GM06990 (cell line): ENCODE results near the gene COX20.

Experiments used
- DNase-seq: peaks from one replicate; pipeline ENCODE4 v3.0.0-alpha.2; 2011; ENCODE audit not compliant: insufficient read length; ENCODE audit errors: extremely low read depth
- H3K27me3 ChIP-seq: replicated peaks from 2 replicates; pipeline ENCODE4 v1.6.0; 2011; ENCODE audit warnings: low read length; ENCODE audit not compliant: control insufficient read depth, insufficient read depth
- H3K36me3 ChIP-seq: 2 replicates; pipeline ENCODE4 v1.5.1; 2011; ENCODE audit warnings: low read length; ENCODE audit not compliant: control insufficient read depth, insufficient read depth
- H3K4me3 ChIP-seq: replicated peaks from 2 replicates; pipeline ENCODE4 v1.5.1; 2011; ENCODE audit warnings: low read depth, mild to moderate bottlenecking, control low read depth, low read length
- CTCF ChIP-seq: IDR thresholded peaks from 2 replicates; pipeline ENCODE4 v1.5.1; 2011; ENCODE audit warnings: low read length, control low read depth, mild to moderate bottlenecking, inconsistent platforms; ENCODE audit not compliant: insufficient read depth, poor library complexity, severe bottlenecking

The COX20 gene

GRCh38 chr1:244858357-244858756, 22.9 kb downstream of the COX20 start:
- no peaks in the 10 kb centered on the region for H3K27me3 ChIP-seq
- TF ChIP-seq CTCF, result no peak
- DNase-seq, result no peak
- H3K36me3 ChIP-seq, result peaks cover 27% of the 10 kb centered on the region
- H3K4me3 ChIP-seq, result no peak overlapping the region

GRCh38 chr1:244860078-244860477, 24.6 kb downstream of the COX20 start:
- peak overlapping the region; percentile 25; the same call in 1 of the 2 replicates for H3K4me3 ChIP-seq
- H3K27me3 ChIP-seq, result no peaks in the 10 kb centered on the region
- no peak for TF ChIP-seq CTCF
- no peak for DNase-seq
- H3K36me3 ChIP-seq, result peaks cover 27% of the 10 kb centered on the region

GRCh38 chr1:244860914-244861610, 25.6 kb downstream of the COX20 start:
- TF ChIP-seq CTCF, result no peak
- peaks cover 21% of the 10 kb centered on the region for H3K36me3 ChIP-seq
- no peak for DNase-seq
- H3K4me3 ChIP-seq, result peak overlapping the region; percentile 99
- H3K27me3 ChIP-seq, result no peaks in the 10 kb centered on the region

GRCh38 chr1:244861683-244862082, 26.2 kb downstream of the COX20 start:
- H3K36me3 ChIP-seq, result peaks cover 19% of the 10 kb centered on the region
- H3K27me3 ChIP-seq, result no peaks in the 10 kb centered on the region
- DNase-seq, result no peak
- H3K4me3 ChIP-seq, result peak overlapping the region; percentile 99
- no peak for TF ChIP-seq CTCF

GRCh38 chr1:244862354-244862698, 26.9 kb downstream of the COX20 start:
- peak overlapping the region; percentile 99 for H3K4me3 ChIP-seq
- TF ChIP-seq CTCF, result no peak
- H3K36me3 ChIP-seq, result peaks cover 14% of the 10 kb centered on the region
- no peaks in the 10 kb centered on the region for H3K27me3 ChIP-seq
- peak; percentile 22 for DNase-seq
